C4-2B (cell line): ENCODE data around the gene FGD1.
A peak's percentile ranks its signal among the peaks of the same experiment; 100 is the strongest.

ENCODE experiments used
- H3K27ac ChIP-seq: fragments of 450-650 bp; 2 replicates; pipeline ENCODE4 v1.5.1; 2017
- ZFX ChIP-seq: fragments of 450-650 bp; IDR thresholded peaks from 2 replicates; pipeline ENCODE4 v1.6.1; 2017
- TF ChIP-seq, protein P1 (sequence below): fragments of 450-650 bp; conservative IDR thresholded peaks from 2 replicates; pipeline ENCODE4 v1.5.1; 2017; ENCODE audit warnings: mild to moderate bottlenecking

Gene FGD1

DNA sequence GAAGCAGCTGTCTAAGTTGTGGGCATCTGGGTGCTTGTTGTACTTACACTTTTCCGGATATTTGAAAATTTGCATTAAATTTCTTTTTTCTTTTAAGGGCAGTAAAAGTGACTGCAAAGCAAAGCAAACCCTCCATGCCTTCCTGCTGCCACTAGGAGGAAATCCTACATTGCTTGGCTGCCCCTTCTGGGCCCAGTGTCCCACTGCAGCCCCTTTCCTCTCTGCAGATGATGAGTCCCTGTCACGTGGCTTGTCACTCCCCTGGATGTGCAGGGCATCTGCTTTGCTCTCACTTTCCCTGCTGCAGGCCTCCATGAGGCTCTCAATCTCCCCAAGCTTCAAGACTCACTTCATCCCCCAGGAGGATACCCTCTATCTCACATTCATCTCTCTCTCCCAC, 43.1 kb downstream of the FGD1 start:
- TF ChIP-seq, protein P1, sequence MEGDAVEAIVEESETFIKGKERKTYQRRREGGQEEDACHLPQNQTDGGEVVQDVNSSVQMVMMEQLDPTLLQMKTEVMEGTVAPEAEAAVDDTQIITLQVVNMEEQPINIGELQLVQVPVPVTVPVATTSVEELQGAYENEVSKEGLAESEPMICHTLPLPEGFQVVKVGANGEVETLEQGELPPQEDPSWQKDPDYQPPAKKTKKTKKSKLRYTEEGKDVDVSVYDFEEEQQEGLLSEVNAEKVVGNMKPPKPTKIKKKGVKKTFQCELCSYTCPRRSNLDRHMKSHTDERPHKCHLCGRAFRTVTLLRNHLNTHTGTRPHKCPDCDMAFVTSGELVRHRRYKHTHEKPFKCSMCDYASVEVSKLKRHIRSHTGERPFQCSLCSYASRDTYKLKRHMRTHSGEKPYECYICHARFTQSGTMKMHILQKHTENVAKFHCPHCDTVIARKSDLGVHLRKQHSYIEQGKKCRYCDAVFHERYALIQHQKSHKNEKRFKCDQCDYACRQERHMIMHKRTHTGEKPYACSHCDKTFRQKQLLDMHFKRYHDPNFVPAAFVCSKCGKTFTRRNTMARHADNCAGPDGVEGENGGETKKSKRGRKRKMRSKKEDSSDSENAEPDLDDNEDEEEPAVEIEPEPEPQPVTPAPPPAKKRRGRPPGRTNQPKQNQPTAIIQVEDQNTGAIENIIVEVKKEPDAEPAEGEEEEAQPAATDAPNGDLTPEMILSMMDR = no peak
- TF ChIP-seq ZFX = no peak
- no peak overlapping the region for H3K27ac ChIP-seq

DNA sequence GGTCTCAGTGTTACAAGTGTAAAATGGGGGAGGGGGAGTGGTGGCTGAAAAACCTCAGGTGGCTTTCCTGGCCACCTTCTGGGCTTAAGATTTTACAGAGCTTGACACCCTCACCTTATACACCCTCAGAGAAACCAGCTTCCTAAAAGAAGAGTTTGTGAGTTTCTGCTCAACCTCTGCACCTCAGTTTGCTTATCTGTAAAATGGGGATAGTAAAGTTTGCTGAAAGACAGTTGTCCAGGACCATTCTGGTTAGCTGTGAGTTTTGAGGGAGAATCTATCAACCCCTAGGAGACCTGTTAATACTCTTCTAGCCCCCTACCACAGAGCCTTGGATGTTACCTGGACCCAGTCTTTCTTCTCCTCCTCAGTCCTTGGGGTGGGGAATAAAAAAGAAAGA, 46.1 kb downstream of the FGD1 start:
- no peak for TF ChIP-seq ZFX
- TF ChIP-seq, protein P1 = no peak
- no peak overlapping the region for H3K27ac ChIP-seq

DNA sequence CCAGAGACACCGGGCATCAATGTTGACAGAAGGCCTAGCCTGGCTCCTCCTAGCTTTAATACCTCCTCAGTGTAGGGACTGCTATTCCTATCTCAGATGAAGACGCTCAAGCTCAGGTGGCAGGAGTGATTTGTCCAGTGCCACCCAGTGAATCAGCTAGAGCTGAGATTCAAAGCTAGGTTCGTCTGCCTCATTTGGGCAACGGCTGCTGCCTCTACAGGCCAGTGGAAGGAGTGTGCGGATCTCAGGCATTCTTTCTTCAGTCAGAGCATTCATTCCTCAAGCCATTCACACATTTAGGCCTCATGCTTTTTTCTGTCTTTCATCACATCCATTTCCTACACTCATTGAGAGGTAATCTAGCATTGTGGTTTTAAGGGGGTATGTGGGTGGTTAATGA, 48.6 kb downstream of the FGD1 start:
- TF ChIP-seq, protein P1 = no peak; the same call in 1 of the 2 replicates
- TF ChIP-seq ZFX = no peak
- H3K27ac ChIP-seq = no peak overlapping the region

GRCh38 chrX:54446084-54446483, 50.0 kb downstream of the FGD1 start:
- no peak overlapping the region for H3K27ac ChIP-seq
- TF ChIP-seq, protein P1 = no peak
- TF ChIP-seq ZFX = no peak

DNA sequence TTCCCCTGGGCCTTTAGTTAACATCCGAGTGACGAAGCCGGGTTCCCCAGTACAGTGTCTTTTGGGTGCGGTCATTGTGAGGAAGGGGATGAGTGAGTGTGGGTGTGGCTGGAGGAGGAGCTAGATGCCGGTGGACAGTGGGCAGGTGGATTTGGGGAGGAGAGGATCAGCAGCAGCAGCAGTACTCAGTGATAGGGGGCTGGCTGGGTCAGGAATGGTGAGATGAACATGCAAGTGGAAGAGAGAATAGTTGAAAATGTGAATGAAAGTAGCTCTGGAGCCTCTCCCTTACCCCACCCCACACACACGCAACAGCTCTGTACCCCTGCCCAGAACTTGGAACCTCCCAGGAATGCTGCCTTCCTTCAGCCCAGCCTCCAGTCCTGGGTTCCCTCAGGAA, 51.3 kb downstream of the FGD1 start:
- H3K27ac ChIP-seq = no peak overlapping the region
- no peak for TF ChIP-seq ZFX
- TF ChIP-seq, protein P1 = no peak

GRCh38 chrX:54442790-54443189, 53.2 kb downstream of the FGD1 start:
- no peak overlapping the region for H3K27ac ChIP-seq
- TF ChIP-seq, protein P1 = no peak
- no peak for TF ChIP-seq ZFX

- H3K27ac ChIP-seq = peak within 1 kb of the TSS; percentile 84
- peak; percentile 59 for TF ChIP-seq ZFX
- TF ChIP-seq, protein P1 = peak; percentile 49
Measured at GRCh38 chrX:54439960-54440871, 55.8 kb downstream of the FGD1 start, which contains the start of gene TSR2. Gene TSR2, plus strand, starts transcription at chrX:54440404. Its CDS starts 18 bp downstream, at chrX:54440422.
